ENCODE results near the gene PIK3CG. TPM values are rescaled to one million over a fixed set of nuclear protein-coding genes. Genes with fewer than 3 reads are reported as not detected.
"Not testable (repeated sequence)": the region's sequence is repeated elsewhere in the genome, so short reads cannot be mapped to it uniquely, and the experiment has no call there.

Gene PIK3CG
- total RNA-seq, 4 donors from 2014 or later = 1.4 to 4.0 (median 2.5) TPM

- no peaks in the 10 kb centered on the region for H3K36me3 ChIP-seq
- no peak for TF ChIP-seq POLR2AphosphoS5 (IDR thresholded peaks at IDR 0.05)
- TF ChIP-seq POLR2A (IDR thresholded peaks at IDR 0.05) = no peak
- TF ChIP-seq EP300 (IDR thresholded peaks at IDR 0.05) = no peak
- no peak for TF ChIP-seq CTCF (IDR thresholded peaks at IDR 0.05)
- no peaks in the 10 kb centered on the region for H3K27me3 ChIP-seq
- WGBS, 2 donors (ENCODE audit: low coverage in 1 of 2) = 80 to 88% methylated on average over 1 to 2 of the region's 3 CpGs
- no peak overlapping the region for H3K27ac ChIP-seq
- no peak for ATAC-seq
- H3K9me3 ChIP-seq = peaks cover 0 to 10% (median 0%) of the 10 kb centered on the region in 3 donors
- peaks cover 0 to 8% (median 0%) of the 10 kb centered on the region in 3 donors for H3K4me1 ChIP-seq
- no peak overlapping the region for H3K4me3 ChIP-seq
Observed at GRCh38 chr7:106896231-106896630, 31.1 kb downstream of the PIK3CG start.

- H3K27ac ChIP-seq, H3K4me1 ChIP-seq, ATAC-seq, H3K9me3 ChIP-seq, H3K27me3 ChIP-seq, H3K36me3 ChIP-seq, H3K4me3 ChIP-seq: not testable (repeated sequence)
- WGBS, 2 donors (ENCODE audit: low coverage in 1 of 2) = 94 to 96% methylated on average over 3 of the region's 3 CpGs
Observed at GRCh38 chr7:106897553-106897952, 32.5 kb downstream of the PIK3CG start.

GRCh38 chr7:106898967-106899366 is 33.9 kb downstream of the PIK3CG start:
- not testable (repeated sequence) for H3K4me1 ChIP-seq, H3K27me3 ChIP-seq, H3K27ac ChIP-seq, H3K4me3 ChIP-seq, H3K9me3 ChIP-seq, H3K36me3 ChIP-seq, ATAC-seq
- 79 to 88% methylated on average over 2 of the region's 2 CpGs for WGBS, 2 donors (ENCODE audit: low coverage in 1 of 2)

GRCh38 chr7:106901828-106902441 is 36.9 kb downstream of the PIK3CG start:
- H3K9me3 ChIP-seq = peaks cover 0 to 10% (median 0%) of the 10 kb centered on the region in 3 donors
- H3K4me3 ChIP-seq = no peak overlapping the region
- H3K36me3 ChIP-seq = no peaks in the 10 kb centered on the region
- 60 to 83% methylated on average over 1 to 3 of the region's 4 CpGs for WGBS, 2 donors (ENCODE audit: low coverage in 1 of 2)
- ATAC-seq = no peak
- H3K27ac ChIP-seq = no peak overlapping the region
- no peaks in the 10 kb centered on the region for H3K4me1 ChIP-seq
- no peaks in the 10 kb centered on the region for H3K27me3 ChIP-seq
- no peak for TF ChIP-seq POLR2AphosphoS5 (IDR thresholded peaks at IDR 0.05)
- no peak for TF ChIP-seq CTCF (IDR thresholded peaks at IDR 0.05)
- no peak for TF ChIP-seq EP300 (IDR thresholded peaks at IDR 0.05)
- no peak for TF ChIP-seq POLR2A (IDR thresholded peaks at IDR 0.05)

- H3K27ac ChIP-seq = no peak overlapping the region
- H3K4me3 ChIP-seq = no peak overlapping the region
- no peaks in the 10 kb centered on the region for H3K9me3 ChIP-seq
- 31 to 35% methylated on average over 3 of the region's 3 CpGs for WGBS, 2 donors (ENCODE audit: low coverage in 1 of 2)
- no peaks in the 10 kb centered on the region for H3K4me1 ChIP-seq
- H3K36me3 ChIP-seq = no peaks in the 10 kb centered on the region
- TF ChIP-seq EP300 (IDR thresholded peaks at IDR 0.05) (no peak), POLR2AphosphoS5 (IDR thresholded peaks at IDR 0.05) (no peak), POLR2A (IDR thresholded peaks at IDR 0.05) (no peak), CTCF (IDR thresholded peaks at IDR 0.05) (no peak)
- no peak for ATAC-seq
- no peaks in the 10 kb centered on the region for H3K27me3 ChIP-seq
Observed at GRCh38 chr7:106905734-106906133, 40.7 kb downstream of the PIK3CG start.

- no peak for ATAC-seq
- WGBS, 2 donors (ENCODE audit: low coverage in 1 of 2) = 65 to 100% methylated on average over 1 to 2 of the region's 2 CpGs
- TF ChIP-seq POLR2A (IDR thresholded peaks at IDR 0.05) (no peak), CTCF (IDR thresholded peaks at IDR 0.05) (no peak), POLR2AphosphoS5 (IDR thresholded peaks at IDR 0.05) (no peak), EP300 (IDR thresholded peaks at IDR 0.05) (no peak)
- Histone ChIP-seq H3K27ac (no peak overlapping the region), H3K9me3 (no peaks in the 10 kb centered on the region), H3K4me3 (no peak overlapping the region), H3K4me1 (no peaks in the 10 kb centered on the region), H3K27me3 (no peaks in the 10 kb centered on the region), H3K36me3 (no peaks in the 10 kb centered on the region)
Observed at GRCh38 chr7:106911959-106912358, 46.9 kb downstream of the PIK3CG start.
